Rectal smooth muscle tissue (tissue), 1 donor: Measurements from ENCODE around the gene GMFB.

Source experiments
- H3K27ac ChIP-seq: one replicate; pipeline ENCODE4 v1.7.0; 2013; ENCODE audit warnings: low read depth, low read length, inconsistent platforms
- H3K27me3 ChIP-seq: one replicate; pipeline ENCODE4 v1.7.0; 2013; ENCODE audit warnings: low read length; ENCODE audit not compliant: control insufficient read depth, insufficient read depth
- H3K36me3 ChIP-seq: one replicate; pipeline ENCODE4 v1.7.0; 2013; ENCODE audit warnings: low read length; ENCODE audit not compliant: control insufficient read depth, insufficient read depth
- H3K4me1 ChIP-seq: one replicate; pipeline ENCODE4 v1.7.0; 2013; ENCODE audit warnings: low read length; ENCODE audit not compliant: control insufficient read depth, insufficient read depth
- H3K4me3 ChIP-seq: one replicate; pipeline ENCODE4 v1.7.0; 2013; ENCODE audit warnings: low read length
- H3K9ac ChIP-seq: one replicate; pipeline ENCODE4 v1.7.0; 2013; ENCODE audit warnings: low read length

Gene GMFB

GRCh38 chr14:54488646-54489317 is at the start of gene GMFB:
TSS of gene GMFB (minus strand) at chr14:54488980. CDS start at chr14:54488927, 53 bp downstream.
- Histone ChIP-seq H3K27ac (peak within 1 kb of the TSS; percentile 90), H3K27me3 (no peaks in the 10 kb centered on the region), H3K4me1 (peaks cover 7% of the 10 kb centered on the region), H3K36me3 (no peaks in the 10 kb centered on the region), H3K4me3 (peak within 1 kb of the TSS; percentile 82), H3K9ac (peak within 1 kb of the TSS; percentile 94)

- no peak overlapping the region for H3K27ac ChIP-seq
Measured at GRCh38 chr14:54538055-54538454, 49.3 kb upstream of the GMFB start.

GRCh38 chr14:54537651-54538050 is 48.9 kb upstream of the GMFB start:
- H3K4me3 ChIP-seq = no peak overlapping the region
- no peak overlapping the region for H3K9ac ChIP-seq
- no peak overlapping the region for H3K27ac ChIP-seq
- H3K4me1 ChIP-seq = no peaks in the 10 kb centered on the region
- no peaks in the 10 kb centered on the region for H3K27me3 ChIP-seq
- peaks cover 4% of the 10 kb centered on the region for H3K36me3 ChIP-seq

More at GRCh38 chr14:54538055-54538454, 49.3 kb upstream of the GMFB start:
- H3K36me3 ChIP-seq = peaks cover 4% of the 10 kb centered on the region
- H3K9ac ChIP-seq = no peak overlapping the region
- no peak overlapping the region for H3K4me3 ChIP-seq
- H3K4me1 ChIP-seq = no peaks in the 10 kb centered on the region
- H3K27me3 ChIP-seq = no peaks in the 10 kb centered on the region

GRCh38 chr14:54535646-54536045 is 46.9 kb upstream of the GMFB start:
- H3K4me3 ChIP-seq = no peak overlapping the region
- H3K36me3 ChIP-seq = peaks cover 4% of the 10 kb centered on the region
- no peaks in the 10 kb centered on the region for H3K27me3 ChIP-seq
- no peak overlapping the region for H3K27ac ChIP-seq
- no peaks in the 10 kb centered on the region for H3K4me1 ChIP-seq
- no peak overlapping the region for H3K9ac ChIP-seq

GRCh38 chr14:54535126-54535525 is 46.3 kb upstream of the GMFB start:
- H3K27ac ChIP-seq = no peak overlapping the region
- H3K4me1 ChIP-seq = no peaks in the 10 kb centered on the region
- no peaks in the 10 kb centered on the region for H3K27me3 ChIP-seq
- peaks cover 4% of the 10 kb centered on the region for H3K36me3 ChIP-seq
- H3K4me3 ChIP-seq = no peak overlapping the region
- no peak overlapping the region for H3K9ac ChIP-seq

- Histone ChIP-seq H3K4me1 (no peaks in the 10 kb centered on the region), H3K9ac (no peak overlapping the region), H3K36me3 (peaks cover 2% of the 10 kb centered on the region), H3K27me3 (no peaks in the 10 kb centered on the region), H3K27ac (no peak overlapping the region), H3K4me3 (no peak overlapping the region)
Measured at GRCh38 chr14:54533100-54533499, 44.3 kb upstream of the GMFB start.

- Histone ChIP-seq H3K27me3 (no peaks in the 10 kb centered on the region), H3K36me3 (no peaks in the 10 kb centered on the region), H3K9ac (no peak overlapping the region), H3K4me3 (no peak overlapping the region), H3K4me1 (no peaks in the 10 kb centered on the region), H3K27ac (no peak overlapping the region)
Measured at GRCh38 chr14:54532111-54533012, 43.6 kb upstream of the GMFB start.

GRCh38 chr14:54529811-54530210 is 41.0 kb upstream of the GMFB start:
- no peaks in the 10 kb centered on the region for H3K36me3 ChIP-seq
- H3K27ac ChIP-seq = no peak overlapping the region
- H3K4me1 ChIP-seq = no peaks in the 10 kb centered on the region

GRCh38 chr14:54528973-54529372 is 40.2 kb upstream of the GMFB start:
- H3K9ac ChIP-seq = no peak overlapping the region
- peaks cover under 1% of the 10 kb centered on the region for H3K36me3 ChIP-seq
- no peak overlapping the region for H3K27ac ChIP-seq
- no peak overlapping the region for H3K4me3 ChIP-seq
- no peaks in the 10 kb centered on the region for H3K27me3 ChIP-seq
- H3K4me1 ChIP-seq = no peaks in the 10 kb centered on the region

More at GRCh38 chr14:54529811-54530210, 41.0 kb upstream of the GMFB start:
- H3K27me3 ChIP-seq = no peaks in the 10 kb centered on the region
- H3K4me3 ChIP-seq = no peak overlapping the region
- no peak overlapping the region for H3K9ac ChIP-seq

GRCh38 chr14:54524410-54524809 is 35.6 kb upstream of the GMFB start:
- H3K9ac ChIP-seq = no peak overlapping the region
- H3K4me1 ChIP-seq = no peaks in the 10 kb centered on the region
- peaks cover 6% of the 10 kb centered on the region for H3K36me3 ChIP-seq
- no peak overlapping the region for H3K4me3 ChIP-seq
- H3K27ac ChIP-seq = no peak overlapping the region
- H3K27me3 ChIP-seq = no peaks in the 10 kb centered on the region

GRCh38 chr14:54516709-54517108 is 27.9 kb upstream of the GMFB start:
- no peaks in the 10 kb centered on the region for H3K36me3 ChIP-seq
- H3K9ac ChIP-seq = no peak overlapping the region
- no peak overlapping the region for H3K4me3 ChIP-seq
- no peak overlapping the region for H3K27ac ChIP-seq
- no peaks in the 10 kb centered on the region for H3K27me3 ChIP-seq
- H3K4me1 ChIP-seq = no peaks in the 10 kb centered on the region

GRCh38 chr14:54515670-54516069 is 26.9 kb upstream of the GMFB start:
- Histone ChIP-seq H3K4me1 (peaks cover 3% of the 10 kb centered on the region), H3K27ac (no peak overlapping the region), H3K4me3 (no peak overlapping the region), H3K9ac (no peak overlapping the region), H3K36me3 (no peaks in the 10 kb centered on the region), H3K27me3 (no peaks in the 10 kb centered on the region)
